Measurements from ENCODE around the gene CCDC146.
"Not testable (repeated sequence)": the region's sequence is repeated elsewhere in the genome, so short reads cannot be mapped to it uniquely, and the experiment has no call there.

DNA sequence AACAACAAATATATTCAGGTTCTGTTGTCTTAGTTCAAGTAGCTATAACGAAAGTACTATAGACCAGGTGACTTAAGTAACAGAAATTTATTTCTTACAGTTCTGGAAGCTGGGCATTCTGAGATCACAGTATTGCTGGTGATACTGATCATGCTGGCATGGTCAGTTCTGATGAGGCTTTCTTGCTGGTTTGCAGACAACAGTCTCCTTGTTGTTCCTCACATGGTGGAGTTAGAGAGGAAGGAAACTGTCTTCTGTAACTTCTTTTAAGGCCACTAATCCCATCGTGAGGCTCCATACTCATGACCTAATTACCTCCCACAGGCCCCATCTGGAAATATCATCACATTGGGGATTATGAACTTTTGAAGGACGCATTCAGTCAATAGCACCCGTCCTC lies 17.9 kb downstream of the CCDC146 start:
- TF ChIP-seq, protein P1, sequence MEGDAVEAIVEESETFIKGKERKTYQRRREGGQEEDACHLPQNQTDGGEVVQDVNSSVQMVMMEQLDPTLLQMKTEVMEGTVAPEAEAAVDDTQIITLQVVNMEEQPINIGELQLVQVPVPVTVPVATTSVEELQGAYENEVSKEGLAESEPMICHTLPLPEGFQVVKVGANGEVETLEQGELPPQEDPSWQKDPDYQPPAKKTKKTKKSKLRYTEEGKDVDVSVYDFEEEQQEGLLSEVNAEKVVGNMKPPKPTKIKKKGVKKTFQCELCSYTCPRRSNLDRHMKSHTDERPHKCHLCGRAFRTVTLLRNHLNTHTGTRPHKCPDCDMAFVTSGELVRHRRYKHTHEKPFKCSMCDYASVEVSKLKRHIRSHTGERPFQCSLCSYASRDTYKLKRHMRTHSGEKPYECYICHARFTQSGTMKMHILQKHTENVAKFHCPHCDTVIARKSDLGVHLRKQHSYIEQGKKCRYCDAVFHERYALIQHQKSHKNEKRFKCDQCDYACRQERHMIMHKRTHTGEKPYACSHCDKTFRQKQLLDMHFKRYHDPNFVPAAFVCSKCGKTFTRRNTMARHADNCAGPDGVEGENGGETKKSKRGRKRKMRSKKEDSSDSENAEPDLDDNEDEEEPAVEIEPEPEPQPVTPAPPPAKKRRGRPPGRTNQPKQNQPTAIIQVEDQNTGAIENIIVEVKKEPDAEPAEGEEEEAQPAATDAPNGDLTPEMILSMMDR (IDR thresholded peaks at IDR 0.05): not testable (repeated sequence)
- not testable (repeated sequence) for TF ChIP-seq POLR2A (IDR thresholded peaks at IDR 0.05)
